ENCODE measurements around the gene LMO1. TPM values are rescaled to one million over a fixed set of nuclear protein-coding genes. Genes with fewer than 3 reads are reported as not detected.

LMO1 gene
- total RNA-seq, 4 donors from 2014 or later = not detected

DNA sequence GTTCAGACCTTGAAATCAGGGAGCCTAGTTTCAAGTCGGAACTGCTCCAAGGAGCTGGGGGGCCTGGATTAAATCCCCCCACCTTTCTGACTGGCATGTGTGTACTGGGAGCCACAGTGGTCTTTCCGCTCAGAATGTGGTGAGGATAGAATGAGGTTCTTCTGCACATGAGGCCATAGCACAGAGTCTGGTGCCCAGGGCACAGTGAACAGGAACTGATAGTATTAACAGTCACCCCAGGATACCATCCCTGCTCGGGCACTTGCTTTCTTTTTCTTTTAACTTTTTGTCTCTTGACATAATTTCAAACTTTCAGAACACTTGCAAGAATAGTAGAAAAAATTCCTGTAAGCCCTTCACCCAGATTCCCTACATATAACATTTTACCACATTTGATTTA lies 28.8 kb downstream of the LMO1 start:
- Histone ChIP-seq H3K27ac (no peak overlapping the region), H3K9me3 (no peaks in the 10 kb centered on the region), H3K36me3 (no peaks in the 10 kb centered on the region), H3K4me1 (no peaks in the 10 kb centered on the region), H3K27me3 (no peaks in the 10 kb centered on the region), H3K4me3 (no peak overlapping the region)
- no peak for DNase-seq (ENCODE audit: low spot score in 2 of 2)
- no peak for TF ChIP-seq POLR2A (IDR thresholded peaks at IDR 0.05)
- TF ChIP-seq, protein P1, sequence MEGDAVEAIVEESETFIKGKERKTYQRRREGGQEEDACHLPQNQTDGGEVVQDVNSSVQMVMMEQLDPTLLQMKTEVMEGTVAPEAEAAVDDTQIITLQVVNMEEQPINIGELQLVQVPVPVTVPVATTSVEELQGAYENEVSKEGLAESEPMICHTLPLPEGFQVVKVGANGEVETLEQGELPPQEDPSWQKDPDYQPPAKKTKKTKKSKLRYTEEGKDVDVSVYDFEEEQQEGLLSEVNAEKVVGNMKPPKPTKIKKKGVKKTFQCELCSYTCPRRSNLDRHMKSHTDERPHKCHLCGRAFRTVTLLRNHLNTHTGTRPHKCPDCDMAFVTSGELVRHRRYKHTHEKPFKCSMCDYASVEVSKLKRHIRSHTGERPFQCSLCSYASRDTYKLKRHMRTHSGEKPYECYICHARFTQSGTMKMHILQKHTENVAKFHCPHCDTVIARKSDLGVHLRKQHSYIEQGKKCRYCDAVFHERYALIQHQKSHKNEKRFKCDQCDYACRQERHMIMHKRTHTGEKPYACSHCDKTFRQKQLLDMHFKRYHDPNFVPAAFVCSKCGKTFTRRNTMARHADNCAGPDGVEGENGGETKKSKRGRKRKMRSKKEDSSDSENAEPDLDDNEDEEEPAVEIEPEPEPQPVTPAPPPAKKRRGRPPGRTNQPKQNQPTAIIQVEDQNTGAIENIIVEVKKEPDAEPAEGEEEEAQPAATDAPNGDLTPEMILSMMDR (IDR thresholded peaks at IDR 0.05) = no peak
- TF ChIP-seq EP300 (IDR thresholded peaks at IDR 0.05) = no peak
- 67 to 78% methylated on average over 3 of the region's 3 CpGs for WGBS, 2 donors

DNA sequence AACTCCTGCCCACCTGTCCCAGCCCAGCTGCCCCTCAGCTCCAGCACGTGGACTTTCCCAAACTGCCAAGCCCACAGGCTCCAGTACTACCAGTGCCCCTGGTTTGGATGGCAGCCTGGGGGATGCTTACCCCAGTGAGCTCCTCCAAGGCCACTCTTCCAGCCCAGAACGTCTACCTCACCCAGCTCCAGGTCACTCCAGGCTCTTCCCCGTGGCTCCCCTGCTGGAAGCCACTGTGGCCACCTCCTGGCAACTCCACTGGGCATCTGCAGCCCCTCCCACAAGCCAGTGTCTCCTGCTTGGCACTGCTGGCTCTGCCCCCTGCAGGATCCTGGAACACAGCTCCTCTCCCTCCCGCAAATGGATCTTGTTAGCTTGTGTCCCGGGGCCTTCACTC lies 29.3 kb downstream of the LMO1 start:
- no peak overlapping the region for H3K27ac ChIP-seq
- no peaks in the 10 kb centered on the region for H3K36me3 ChIP-seq
- H3K27me3 ChIP-seq = no peaks in the 10 kb centered on the region
- TF ChIP-seq, protein P1 (IDR thresholded peaks at IDR 0.05) = no peak
- TF ChIP-seq EP300 (IDR thresholded peaks at IDR 0.05) (no peak), POLR2A (IDR thresholded peaks at IDR 0.05) (no peak)
- no peak overlapping the region for H3K4me3 ChIP-seq
- WGBS, 2 donors = 62 to 73% methylated on average over 5 of the region's 5 CpGs
- no peak for DNase-seq (ENCODE audit: low spot score in 2 of 2)
- no peaks in the 10 kb centered on the region for H3K9me3 ChIP-seq
- no peaks in the 10 kb centered on the region for H3K4me1 ChIP-seq

DNA sequence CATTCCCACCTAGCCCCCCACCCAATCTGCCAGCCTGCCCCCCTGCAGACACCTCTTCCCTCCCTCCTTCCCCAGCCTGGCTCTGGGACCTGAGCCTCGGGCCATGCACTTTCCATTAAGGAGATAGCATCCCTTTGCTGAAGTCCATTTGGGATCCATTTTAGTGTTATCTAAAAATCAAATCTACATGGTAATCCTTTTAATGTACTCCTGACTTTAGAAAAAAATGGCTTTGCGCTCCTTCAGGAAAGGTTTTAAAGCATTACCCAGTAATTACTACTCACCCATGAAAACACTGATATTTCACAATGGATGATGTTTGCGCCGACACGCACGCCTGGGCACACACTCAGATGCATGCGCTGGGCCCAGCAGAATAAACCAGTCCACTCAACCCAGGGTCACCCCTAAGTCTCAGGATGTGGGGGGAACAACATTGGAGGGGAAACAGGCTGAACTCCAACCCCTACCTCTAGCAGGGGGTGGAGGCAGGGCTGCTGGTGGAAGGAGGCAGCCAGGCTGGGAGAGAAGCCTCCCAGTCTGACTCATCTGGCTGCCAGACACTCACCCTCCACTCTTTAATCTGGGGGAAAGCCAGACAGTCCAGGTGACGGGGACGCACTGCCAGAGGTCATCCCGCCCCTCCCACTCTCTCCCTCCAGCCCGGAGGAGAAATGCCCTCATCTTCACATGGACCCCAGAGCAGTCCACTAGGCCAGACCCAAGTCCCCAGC lies 29.8 kb downstream of the LMO1 start:
- no peaks in the 10 kb centered on the region for H3K4me1 ChIP-seq
- H3K4me3 ChIP-seq = no peak overlapping the region
- TF ChIP-seq, protein P1 (IDR thresholded peaks at IDR 0.05) = no peak
- TF ChIP-seq POLR2A (IDR thresholded peaks at IDR 0.05) (no peak), EP300 (IDR thresholded peaks at IDR 0.05) (no peak)
- DNase-seq (ENCODE audit: low spot score in 2 of 2) = no peak
- H3K9me3 ChIP-seq = no peaks in the 10 kb centered on the region
- no peaks in the 10 kb centered on the region for H3K36me3 ChIP-seq
- H3K27ac ChIP-seq = no peak overlapping the region
- 84 to 89% methylated on average over 11 of the region's 11 CpGs for WGBS, 2 donors
- H3K27me3 ChIP-seq = no peaks in the 10 kb centered on the region

DNA sequence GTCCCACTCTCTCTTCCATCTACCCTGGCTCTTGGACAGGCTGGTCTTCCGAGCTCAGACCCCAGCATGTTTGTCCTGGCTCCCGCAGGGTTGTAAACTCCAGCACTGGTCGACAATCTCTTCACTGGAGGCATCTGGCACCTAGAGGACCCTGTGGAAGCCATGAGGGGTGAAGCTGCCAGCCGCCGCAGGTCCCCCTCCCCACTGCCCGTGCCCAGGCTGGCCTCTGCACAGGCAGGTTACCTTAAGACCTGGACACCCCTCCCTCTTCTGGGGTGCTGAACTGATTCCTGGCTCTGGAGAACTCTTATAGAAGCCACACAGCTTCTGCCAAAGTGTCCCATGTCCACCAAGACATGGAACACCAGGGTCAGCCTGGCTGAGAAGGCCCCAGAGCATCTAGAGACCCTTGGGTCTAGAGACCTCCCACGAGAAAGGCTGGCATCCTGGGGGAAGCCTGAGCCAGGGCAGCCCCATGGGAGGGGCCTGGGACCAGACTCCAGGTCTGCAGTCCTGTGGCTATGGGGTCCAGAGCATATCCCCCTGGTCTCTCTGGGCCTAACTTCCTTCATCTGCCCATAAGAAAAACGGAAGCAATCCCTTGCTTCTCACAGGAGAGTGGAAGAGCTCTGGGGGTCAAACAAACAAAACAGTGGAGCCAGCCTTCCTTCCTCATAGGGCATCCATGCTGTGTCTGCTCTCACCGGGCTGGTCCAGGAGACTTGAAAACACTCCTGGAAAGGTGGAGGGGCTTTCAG lies 30.6 kb downstream of the LMO1 start:
- no peak overlapping the region for H3K4me3 ChIP-seq
- no peak overlapping the region for H3K27ac ChIP-seq
- no peak for TF ChIP-seq EP300 (IDR thresholded peaks at IDR 0.05)
- TF ChIP-seq POLR2A (IDR thresholded peaks at IDR 0.05) = no peak
- TF ChIP-seq, protein P1 (IDR thresholded peaks at IDR 0.05) = no peak
- H3K4me1 ChIP-seq = no peaks in the 10 kb centered on the region
- H3K36me3 ChIP-seq = no peaks in the 10 kb centered on the region
- no peaks in the 10 kb centered on the region for H3K9me3 ChIP-seq
- no peak for DNase-seq (ENCODE audit: low spot score in 2 of 2)
- no peaks in the 10 kb centered on the region for H3K27me3 ChIP-seq
- 72 to 84% methylated on average over 9 of the region's 9 CpGs for WGBS, 2 donors

DNA sequence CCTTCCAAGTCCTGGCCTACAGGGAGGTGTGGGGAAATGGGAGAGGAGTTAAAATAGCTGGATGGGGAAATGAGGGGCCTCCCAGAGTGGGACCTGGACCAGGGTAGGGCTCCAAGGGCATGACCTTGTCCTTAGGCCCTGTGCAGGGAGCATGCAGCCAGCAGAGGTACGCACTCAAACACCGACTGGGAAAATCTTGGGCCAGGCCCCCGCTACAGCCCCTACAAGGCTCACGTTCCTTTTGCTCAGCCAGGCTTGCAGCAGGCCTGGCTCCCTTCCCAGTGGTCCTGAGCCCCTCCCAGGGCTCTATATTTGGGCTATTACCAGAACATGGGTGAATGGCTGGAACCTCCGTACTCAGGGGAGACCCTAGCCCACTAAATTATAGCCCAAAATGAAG lies 31.3 kb downstream of the LMO1 start:
- no peaks in the 10 kb centered on the region for H3K27me3 ChIP-seq
- H3K9me3 ChIP-seq = no peaks in the 10 kb centered on the region
- H3K4me3 ChIP-seq = no peak overlapping the region
- TF ChIP-seq EP300 (IDR thresholded peaks at IDR 0.05) (no peak), POLR2A (IDR thresholded peaks at IDR 0.05) (no peak)
- TF ChIP-seq, protein P1 (IDR thresholded peaks at IDR 0.05) = no peak
- DNase-seq (ENCODE audit: low spot score in 2 of 2) = no peak
- H3K4me1 ChIP-seq = no peaks in the 10 kb centered on the region
- H3K36me3 ChIP-seq = no peaks in the 10 kb centered on the region
- no peak overlapping the region for H3K27ac ChIP-seq
- 81 to 90% methylated on average over 5 of the region's 5 CpGs for WGBS, 2 donors
